Right cardiac atrium (tissue), 5 donors: ENCODE data around the gene RPS26. TPM values are rescaled to one million over a fixed set of nuclear protein-coding genes. Genes with fewer than 3 reads are reported as not detected.
"Not testable (repeated sequence)": the region's sequence is repeated elsewhere in the genome, so short reads cannot be mapped to it uniquely, and the experiment has no call there.

Source experiments
- ATAC-seq, 2 donors: fragments of 200-7000 bp; cut with Tn5 transposase; one replicate each; pipeline versions ENCODE4 v1.8.0 to v1.9.1; 2020; ENCODE audit warnings: moderate library complexity in 2 of 2, mild to moderate bottlenecking in 1 of 2
- DNase-seq, 3 donors: peaks; one replicate each; pipeline ENCODE4 v3.0.0-alpha.2; 2020
- H3K27ac ChIP-seq: one replicate; pipeline ENCODE4 v1.5.1; 2013; ENCODE audit warnings: mild to moderate bottlenecking, low read length, control low read depth, moderate library complexity
- H3K27me3 ChIP-seq: one replicate; pipeline ENCODE4 v1.6.1; 2013; ENCODE audit not compliant: control insufficient read depth, insufficient read depth
- H3K4me1 ChIP-seq: one replicate; pipeline ENCODE4 v1.6.1; 2013; ENCODE audit warnings: low read length; ENCODE audit not compliant: control insufficient read depth, insufficient read depth
- H3K4me3 ChIP-seq: one replicate; pipeline ENCODE4 v1.5.1; 2013; ENCODE audit warnings: low read length, control low read depth
- H3K9me3 ChIP-seq: one replicate; pipeline ENCODE4 v1.6.1; 2013; ENCODE audit warnings: low read length; ENCODE audit not compliant: control insufficient read depth
- WGBS: extraction: QIAGEN DNeasy Blood & Tissue Kit; methylation state at CpG from one replicate; pipeline ENCODE4 v1.1.7; 2013; 5-methylcytosine and 5-hydroxymethylcytosine counted together
- intact Hi-C, 4 donors: fragments of 100-400 bp; cut with DNase I; formaldehyde crosslinking; loops; one replicate each; pipeline versions ENCODE4 v1.11.0 to v1.14.0; 2022 to 2023
- long read RNA-seq, 4 donors: library from polyadenylated mRNA; unstranded; transcript quantifications; one replicate each; pipeline ENCODE4 v2.0.0, GENCODE V29; 2020 to 2021
- polyA plus RNA-seq: library from polyadenylated mRNA; stranded (reverse); fragments of 200-250 nt; gene quantifications from one replicate; pipeline ENCODE4 v1.2.3, GENCODE V29; 2013
- total RNA-seq, 4 donors: library from RNA; stranded (reverse); fragmentation: NEBNext Ultra II Directional; extraction: Animal tissue kit (Norgen Biotek cat#: 25700); gene quantifications; one replicate each; pipeline ENCODE4 v1.2.1, GENCODE V29; 2021
- donor health status: healthy with polysubstance abuse.
- donor health status: DM: no; HTN: yes; CAD: no.
- donor health status: DM: no; HTN: no; CAD: no.
- donor health status: DM: no; HTN: yes; CAD: no; lungs with severe emphysema.
- donor health status: DM: yes; HTN: yes; CAD: no.

RPS26 gene
- 10 to 100 TPM; 30.0 to 55.1 (median 39.7) TPM for total RNA-seq
- 739 TPM for polyA plus RNA-seq
- long read RNA-seq, donor 1, partial matches to known transcripts = 0 of 4 reads
- long read RNA-seq, donor 1, other reads (novel, unspliced or antisense) = 0 of 4 reads
- long read RNA-seq, donor 2, transcript RPS26-204 (4 exons, 1,140 nt) = major isoform, 6 of 7 reads
- long read RNA-seq, donor 2, partial matches to known transcripts = 0 of 7 reads
- long read RNA-seq, donor 2, other reads (novel, unspliced or antisense) = 0 of 7 reads
- long read RNA-seq, donor 3, partial matches to known transcripts = 6 of 11 reads
- long read RNA-seq, donor 3, other reads (novel, unspliced or antisense) = 1 of 11 reads
- long read RNA-seq, donor 4, partial matches to known transcripts = 0 of 3 reads
- long read RNA-seq, donor 4, other reads (novel, unspliced or antisense) = 0 of 3 reads

DNA sequence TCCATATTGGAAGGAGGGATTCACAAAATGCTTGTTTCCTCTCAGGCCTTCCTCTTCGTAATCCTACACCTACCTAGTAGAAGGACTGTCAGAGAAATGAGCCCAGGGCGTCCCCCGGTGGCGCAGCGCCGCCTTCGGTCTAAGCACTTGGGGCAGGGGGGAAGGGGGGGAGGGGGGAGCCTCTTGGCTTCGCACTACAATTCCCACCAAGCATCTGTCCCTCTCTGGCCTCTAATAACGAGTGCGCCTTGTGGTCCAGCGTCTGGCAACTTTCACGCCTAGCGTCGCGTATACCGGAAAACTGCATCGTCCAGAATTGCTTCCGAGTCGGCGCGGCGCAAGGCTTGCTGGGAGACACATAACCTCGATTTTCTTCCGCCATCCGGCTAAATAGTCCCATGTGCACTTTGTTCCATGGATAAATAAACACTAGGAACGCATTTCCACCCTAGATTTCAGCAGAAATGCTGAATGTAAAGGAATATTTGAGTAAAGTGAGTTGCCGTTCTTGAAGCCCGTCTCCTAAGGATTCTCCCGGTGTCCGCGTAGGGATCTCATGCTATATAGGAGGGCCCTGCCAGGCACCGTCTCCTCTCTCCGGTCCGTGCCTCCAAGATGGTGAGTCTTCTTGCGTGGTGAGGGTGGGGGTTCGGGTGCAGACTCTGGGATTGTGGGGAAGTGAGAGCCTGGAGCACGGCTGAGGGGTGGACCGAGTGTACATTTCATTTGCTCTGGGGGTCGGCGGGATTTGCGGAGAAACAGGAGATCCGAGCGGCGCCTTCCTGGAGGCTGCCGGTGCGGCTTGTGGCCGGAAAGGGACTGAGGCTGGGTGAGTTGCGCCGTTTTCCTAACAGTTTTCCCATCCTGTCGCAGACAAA lies at the start of gene RPS26:
TSS of gene RPS26 (plus strand) at position 367 of the 878 bp plus-strand sequence. CDS start at position 616, 249 bp downstream.
- peaks cover 2% of the 10 kb centered on the region for H3K4me1 ChIP-seq
- H3K27me3 ChIP-seq = no peaks in the 10 kb centered on the region
- DNase-seq = peak; percentile 97 to 98 (median 98)
- peak; percentile 96 to 97 for ATAC-seq
- peak within 1 kb of the TSS; percentile 58 for H3K4me3 ChIP-seq
- peak within 1 kb of the TSS; percentile 82 for H3K27ac ChIP-seq
- H3K9me3 ChIP-seq = no peaks in the 10 kb centered on the region
- intact Hi-C loops = loop anchor here (5.0 to 10.0 kb wide), 3 partner anchors 34 to 47 kb away; partner anchors contain the start of gene SUOX (in 3 of the 4)
- under 1% methylated on average over 50 of the region's 50 CpGs for WGBS

DNA sequence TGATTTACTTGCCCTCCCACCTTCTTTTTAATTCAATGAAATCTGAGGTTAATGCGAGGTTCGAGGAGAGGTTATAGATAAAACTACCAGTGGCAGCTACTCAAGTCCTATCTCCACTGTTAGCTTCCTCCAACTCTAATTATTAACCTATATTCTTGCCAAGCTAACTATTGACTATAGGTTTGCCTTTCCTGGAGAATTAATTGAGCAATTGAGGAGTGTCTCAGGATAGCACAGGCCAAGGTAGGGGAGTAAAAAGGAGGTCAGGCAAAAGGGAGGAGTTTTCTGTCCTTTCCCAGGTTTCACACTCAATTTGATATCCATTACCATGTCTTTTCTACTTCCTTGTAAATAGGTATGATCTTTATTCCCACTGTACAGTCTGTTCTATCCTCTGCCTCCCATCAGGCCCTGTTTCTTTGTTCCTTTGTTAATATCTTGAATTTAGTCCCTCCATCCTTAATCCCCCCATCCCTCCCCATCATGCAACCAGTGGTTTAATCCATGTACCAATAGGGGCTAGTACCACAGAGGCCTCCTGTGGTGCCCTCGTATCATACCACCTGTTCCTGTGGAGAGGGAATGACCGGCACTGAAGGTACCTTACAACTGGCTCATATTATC lies 48.4 kb upstream of the RPS26 start:
- intact Hi-C loops = loop anchor here in 1 of 4 donors (10.0 kb wide), 1 partner anchor 51 kb away; the partner anchor contains the start of gene RPS26
- Histone ChIP-seq H3K27me3 (no peaks in the 10 kb centered on the region), H3K9me3 (no peaks in the 10 kb centered on the region), H3K27ac (no peak overlapping the region), H3K4me3 (no peak overlapping the region), H3K4me1 (no peaks in the 10 kb centered on the region)
- ATAC-seq (no peak), DNase-seq (no peak)
- 76% methylated on average over 4 of the region's 4 CpGs for WGBS

DNA sequence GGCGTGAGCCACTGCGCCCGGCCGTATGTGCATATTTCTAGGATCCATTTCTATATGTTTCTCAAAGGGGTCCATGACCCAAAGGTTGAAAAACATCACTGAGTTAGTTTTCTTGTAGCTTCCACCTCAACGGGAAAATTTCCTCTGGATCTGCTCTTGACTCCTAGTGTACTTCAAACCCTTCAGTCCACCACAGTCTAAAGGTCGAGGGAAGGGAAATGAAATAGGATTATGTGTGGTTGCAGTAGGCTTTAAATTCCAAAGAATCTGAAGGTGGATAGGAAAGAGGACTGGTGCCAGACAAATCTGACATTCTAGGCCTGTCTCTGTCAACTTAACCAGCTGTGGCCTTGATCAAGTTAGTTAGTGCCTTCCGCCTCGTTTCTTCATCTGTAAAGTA lies 46.4 kb upstream of the RPS26 start:
- Histone ChIP-seq H3K4me1 (no peaks in the 10 kb centered on the region), H3K27ac (no peak overlapping the region), H3K27me3 (no peaks in the 10 kb centered on the region), H3K9me3 (no peaks in the 10 kb centered on the region), H3K4me3 (no peak overlapping the region)
- ATAC-seq (no peak), DNase-seq (no peak)
- intact Hi-C loops = loop anchor here in 3 of 4 donors (5.0 to 10.0 kb wide), 2 partner anchors 47 to 49 kb away; partner anchors contain the start of gene RPS26 (in 3 of the 3)
- 78% methylated on average over 8 of the region's 8 CpGs for WGBS

DNA sequence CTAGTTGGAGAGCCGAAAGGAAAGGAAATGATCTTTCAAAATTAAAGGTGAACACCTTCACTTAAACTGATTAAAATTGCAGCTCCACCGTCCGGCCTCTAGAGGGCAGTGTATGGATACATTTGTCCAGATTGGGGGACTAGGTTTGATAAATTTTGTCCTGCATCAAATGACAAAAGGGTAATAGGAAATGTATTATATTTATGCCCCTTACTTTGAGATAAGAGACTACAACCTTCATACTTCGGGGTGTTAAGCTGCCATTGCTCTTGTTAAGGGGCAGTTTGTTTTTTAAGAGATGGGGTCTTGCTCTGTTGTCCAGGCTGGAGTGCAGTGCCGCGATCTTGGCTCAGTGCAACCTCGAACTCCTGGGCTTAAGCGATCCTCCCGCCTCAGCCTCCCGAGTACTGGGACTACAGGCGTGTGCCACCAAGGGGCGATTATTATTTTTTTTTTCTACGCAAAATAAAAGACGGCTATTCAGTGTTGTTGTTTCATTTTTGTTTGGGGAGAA lies 45.5 kb upstream of the RPS26 start:
- Histone ChIP-seq H3K27ac (peak overlapping the region; percentile 42), H3K4me3 (peak overlapping the region; percentile 41), H3K27me3 (no peaks in the 10 kb centered on the region), H3K4me1 (no peaks in the 10 kb centered on the region), H3K9me3 (no peaks in the 10 kb centered on the region)
- ATAC-seq (peak; percentile 35 to 53), DNase-seq (peak in 2 of 3 donors; percentile 68)
- 24% methylated on average over 14 of the region's 14 CpGs for WGBS
- intact Hi-C loops = loop anchor here in 3 of 4 donors (5.0 to 10.0 kb wide), 2 partner anchors 46 to 49 kb away; partner anchors contain the start of gene RPS26 (in 3 of the 3)

- DNase-seq (peak; percentile 97 to 99 (median 98)), ATAC-seq (peak; percentile 99)
- intact Hi-C loops = loop anchor here in 3 of 4 donors (5.0 to 10.0 kb wide), 2 partner anchors 45 to 48 kb away; partner anchors contain the start of gene RPS26 (in 3 of the 3)
- Histone ChIP-seq H3K27ac (peak within 1 kb of the TSS; percentile 42), H3K4me1 (no peaks in the 10 kb centered on the region), H3K9me3 (no peaks in the 10 kb centered on the region), H3K27me3 (no peaks in the 10 kb centered on the region), H3K4me3 (peak within 1 kb of the TSS; percentile 41)
- 2% methylated on average over 27 of the region's 27 CpGs for WGBS
These were observed 44.8 kb upstream of the RPS26 start, which contains the start of gene SUOX for GRCh38 chr12:55996715-55997534. SUOX (plus strand) TSS chr12:55997276; CDS start chr12:56002222, 4,946 bp downstream.

DNA sequence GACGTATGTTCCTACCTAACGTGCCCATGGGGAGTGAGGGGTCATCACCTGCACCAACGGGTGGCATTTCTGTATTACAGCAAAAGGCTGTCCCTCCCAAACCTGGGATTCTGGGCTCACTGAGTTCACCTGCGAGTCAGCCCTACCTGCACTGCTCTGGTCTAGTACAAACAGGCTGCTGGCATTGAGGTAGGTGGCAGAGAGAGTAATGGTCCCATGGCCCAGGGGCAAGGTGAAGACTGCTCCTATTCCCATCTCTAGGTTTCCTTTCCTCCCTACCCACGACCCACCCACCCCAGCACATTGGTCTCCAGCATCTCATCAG lies 44.2 kb upstream of the RPS26 start:
- DNase-seq (no peak), ATAC-seq (no peak)
- Histone ChIP-seq H3K27me3 (no peaks in the 10 kb centered on the region), H3K4me1 (no peaks in the 10 kb centered on the region), H3K27ac (peak overlapping the region; percentile 33), H3K4me3 (peak overlapping the region; percentile 41), H3K9me3 (no peaks in the 10 kb centered on the region)
- 1% methylated on average over 5 of the region's 5 CpGs for WGBS
- intact Hi-C loops = loop anchor here in 3 of 4 donors (5.0 to 10.0 kb wide), 2 partner anchors 45 to 47 kb away; partner anchors contain the start of gene RPS26 (in 3 of the 3)

GRCh38 chr12:55999522-55999921 lies 42.2 kb upstream of the RPS26 start:
- WGBS = 68% methylated on average over 6 of the region's 6 CpGs
- DNase-seq, ATAC-seq, H3K4me3 ChIP-seq, H3K9me3 ChIP-seq, H3K4me1 ChIP-seq, H3K27ac ChIP-seq, H3K27me3 ChIP-seq: not testable (repeated sequence)
- intact Hi-C loops = loop anchor here in 3 of 4 donors (5.0 to 10.0 kb wide), 2 partner anchors 43 to 45 kb away; partner anchors contain the start of gene RPS26 (in 3 of the 3)

DNA sequence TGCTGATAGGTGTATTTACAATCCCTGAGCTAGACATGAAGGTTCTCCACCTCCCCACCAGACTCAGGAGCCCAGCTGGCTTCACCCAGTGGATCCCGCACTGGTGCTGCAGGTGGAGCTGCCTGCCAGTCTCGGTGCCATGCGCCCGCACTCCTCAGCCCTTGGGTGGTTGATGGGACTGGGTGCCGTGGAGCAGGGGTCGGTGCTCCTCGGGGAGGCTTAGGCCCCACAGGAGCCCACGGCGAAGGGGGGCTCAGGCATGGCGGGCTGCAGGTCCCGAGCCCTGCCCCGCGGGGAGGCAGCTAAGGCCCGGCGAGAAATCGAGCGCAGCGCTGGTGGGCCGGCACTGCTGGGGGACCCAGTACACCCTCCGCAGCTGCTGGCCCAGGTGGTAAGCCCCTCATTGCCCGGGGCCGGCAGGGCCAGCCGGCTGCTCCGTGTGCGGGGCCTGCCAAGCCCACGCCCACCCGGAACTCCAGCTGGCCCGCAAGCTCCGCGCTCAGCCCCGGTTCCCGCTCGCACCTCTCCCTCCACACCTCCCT lies 41.6 kb upstream of the RPS26 start:
- ATAC-seq, H3K9me3 ChIP-seq, H3K27ac ChIP-seq, DNase-seq, H3K27me3 ChIP-seq, H3K4me1 ChIP-seq, H3K4me3 ChIP-seq: not testable (repeated sequence)
- WGBS = 96% methylated on average over 33 of the region's 33 CpGs
- intact Hi-C loops = loop anchor here in 3 of 4 donors (5.0 to 10.0 kb wide), 2 partner anchors 42 to 45 kb away; partner anchors contain the start of gene RPS26 (in 3 of the 3)

- 85% methylated on average over 7 of the region's 7 CpGs for WGBS
- H3K27ac ChIP-seq = no peak overlapping the region
- intact Hi-C loops = no loop called here
- H3K27me3 ChIP-seq = no peaks in the 10 kb centered on the region
- no peaks in the 10 kb centered on the region for H3K4me1 ChIP-seq
- DNase-seq = no peak
- ATAC-seq = no peak
- no peak overlapping the region for H3K4me3 ChIP-seq
- no peaks in the 10 kb centered on the region for H3K9me3 ChIP-seq
These were observed 40.1 kb upstream of the RPS26 start for GRCh38 chr12:56001487-56002100.
